GM18870 (cell line): ENCODE results near the gene GRK3.
"Not testable (repeated sequence)": the region's sequence is repeated elsewhere in the genome, so short reads cannot be mapped to it uniquely, and the experiment has no call there.

ENCODE experiments used
- ATAC-seq: cut with Tn5 transposase; IDR thresholded peaks from one replicate; pipeline ENCODE4 v1.9.1; 2021; ENCODE audit warnings: moderate library complexity; ENCODE audit not compliant: unreplicated experiment

Gene GRK3

GRCh38 chr22:25694196-25694907, 129.9 kb downstream of the GRK3 start:
- ATAC-seq: no peak

GRCh38 chr22:25695146-25695545, 130.7 kb downstream of the GRK3 start:
- no peak for ATAC-seq

GRCh38 chr22:25696763-25697162, 132.3 kb downstream of the GRK3 start:
- ATAC-seq: no peak

- no peak for ATAC-seq
These were observed 132.7 kb downstream of the GRK3 start for GRCh38 chr22:25697181-25697664.

GRCh38 chr22:25697978-25698377, 133.5 kb downstream of the GRK3 start:
- ATAC-seq: no peak

- ATAC-seq: no peak
These were observed 134.0 kb downstream of the GRK3 start for GRCh38 chr22:25698461-25698860.

- ATAC-seq: no peak
These were observed 134.5 kb downstream of the GRK3 start for GRCh38 chr22:25698978-25699377.

GRCh38 chr22:25701056-25701780, 136.7 kb downstream of the GRK3 start:
- no peak for ATAC-seq

GRCh38 chr22:25702040-25702439, 137.6 kb downstream of the GRK3 start:
- no peak for ATAC-seq

GRCh38 chr22:25702571-25703167, 138.2 kb downstream of the GRK3 start:
- ATAC-seq: no peak

- no peak for ATAC-seq
These were observed 140.2 kb downstream of the GRK3 start for GRCh38 chr22:25704701-25705100.

- ATAC-seq: no peak
These were observed 141.7 kb downstream of the GRK3 start for GRCh38 chr22:25706197-25706596.

- not testable (repeated sequence) for ATAC-seq
These were observed 144.0 kb downstream of the GRK3 start for GRCh38 chr22:25708430-25708829.

GRCh38 chr22:25709758-25710157, 145.3 kb downstream of the GRK3 start:
- ATAC-seq: no peak

- ATAC-seq: no peak
These were observed 146.0 kb downstream of the GRK3 start for GRCh38 chr22:25710501-25710900.

- no peak for ATAC-seq
These were observed 147.0 kb downstream of the GRK3 start for GRCh38 chr22:25711491-25711890.

GRCh38 chr22:25712661-25713400, 148.4 kb downstream of the GRK3 start:
- ATAC-seq: no peak

- no peak for ATAC-seq
These were observed 149.6 kb downstream of the GRK3 start for GRCh38 chr22:25714070-25714469.

- ATAC-seq: no peak
These were observed 150.3 kb downstream of the GRK3 start for GRCh38 chr22:25714739-25715138.

- ATAC-seq: no peak
These were observed 152.2 kb downstream of the GRK3 start for GRCh38 chr22:25716637-25717036.

GRCh38 chr22:25718135-25718840, 153.8 kb downstream of the GRK3 start:
- ATAC-seq: no peak
